K562 (cell line): ENCODE data around the gene MAP2. TPM values are rescaled to one million over a fixed set of nuclear protein-coding genes. Genes with fewer than 3 reads are reported as not detected.

Source experiments
- ATAC-seq: fragments of 200-7000 bp; cut with Tn5 transposase; 3 replicates; pipeline ENCODE4 v1.9.1; 2020; ENCODE audit warnings: moderate library complexity
- BruUV-seq: library from RNA; stranded (reverse); fragments of 400-500 nt; replicated peaks from 2 replicates; lab custom pipeline; 2021; lab: Mats Ljungman, UMichigan
- CTCF ChIA-PET: fragments of 300-600 bp; formaldehyde crosslinking; extraction: SDS; loops from one replicate; lab custom pipeline; 2021; ENCODE audit warnings: low intra/inter-chr PET ratio; lab: Yijun Ruan, JAX
- POLR2A ChIA-PET: fragments of 300-600, 350-650 bp; sonication (Branson Sonifier 250); formaldehyde crosslinking; extraction: SDS; loops from one replicate; lab custom pipeline; 2021; ENCODE audit warnings: antibody characterized with exemption, inconsistent platforms; lab: Yijun Ruan, JAX
- DNase-seq, 4 experiments: peaks; one replicate each; pipeline versions ENCODE4 v3.0.0 to v3.0.0-alpha.2; 2011 to 2018; ENCODE audit warnings: low spot score in 3 of 4, mixed read lengths in 3 of 4; ENCODE audit errors: extremely low read depth in 1 of 4
- FAIRE-seq: peaks from 2 replicates; lab custom pipeline; 2011; peaks lifted over from hg19 to GRCh38; lab: Jason Lieb, UNC
- H2AFZ ChIP-seq: 2 replicates; pipeline ENCODE4 v1.6.0; 2011; ENCODE audit warnings: low read depth, low read length, control low read depth, inconsistent platforms
- H3K27ac ChIP-seq: fragments of 200-600 bp; 3 replicates; pipeline ENCODE4 v1.8.0; 2011; ENCODE audit warnings: low read depth, mild to moderate bottlenecking, control low read depth, inconsistent platforms, low read length, moderate library complexity, mixed read lengths; ENCODE audit errors: extremely low read depth
- H3K27me3 ChIP-seq, 2 experiments: fragments of 300-600 bp in 1 of 2; 2 replicates in 1 of 2; 3 replicates in 1 of 2; pipeline versions ENCODE4 v1.6.0 to v1.8.0; 2011; ENCODE audit warnings: inconsistent platforms in 2 of 2, low read length in 2 of 2, mild to moderate bottlenecking in 1 of 2, mixed read lengths in 1 of 2, moderate library complexity in 1 of 2; ENCODE audit not compliant: control insufficient read depth in 2 of 2, insufficient read depth in 2 of 2
- H3K36me3 ChIP-seq: fragments of 300-600 bp; 3 replicates; pipeline ENCODE4 v1.8.0; 2011; ENCODE audit warnings: mild to moderate bottlenecking, low read length, inconsistent platforms; ENCODE audit not compliant: control insufficient read depth, insufficient read depth
- H3K4me1 ChIP-seq, 2 experiments: fragments of 200-600 bp in 1 of 2; replicated peaks in 1 of 2; 2 replicates in 1 of 2; 3 replicates in 1 of 2; pipeline versions ENCODE4 v1.5.1 to v1.8.0; 2011; ENCODE audit warnings: inconsistent platforms in 2 of 2, low read length in 2 of 2, mild to moderate bottlenecking in 1 of 2, mixed read lengths in 1 of 2, moderate library complexity in 1 of 2; ENCODE audit not compliant: control insufficient read depth in 2 of 2, insufficient read depth in 2 of 2
- H3K4me2 ChIP-seq: 2 replicates; pipeline ENCODE4 v1.6.1; 2011; ENCODE audit warnings: low read length, control low read depth, inconsistent platforms, mixed read lengths; ENCODE audit not compliant: insufficient read depth
- H3K4me3 ChIP-seq: fragments of 200-600 bp; sonication (generic), shearing (Covaris generic); 2 replicates; pipeline ENCODE4 v1.5.1; 2016; ENCODE audit warnings: control low read depth, inconsistent platforms
- H3K79me2 ChIP-seq: fragments of 200-600 bp; 3 replicates; pipeline ENCODE4 v1.8.0; 2011; ENCODE audit warnings: low read length, inconsistent platforms; ENCODE audit not compliant: control insufficient read depth, insufficient read depth
- H3K9ac ChIP-seq, 2 experiments: 2 replicates each; pipeline versions ENCODE4 v1.6.0 to v1.6.1; 2011; ENCODE audit warnings: low read depth in 2 of 2, low read length in 2 of 2, control low read depth in 1 of 2, inconsistent platforms in 1 of 2, mild to moderate bottlenecking in 1 of 2, mixed read lengths in 1 of 2; ENCODE audit not compliant: insufficient read depth in 1 of 2
- H3K9me1 ChIP-seq: one replicate; pipeline ENCODE4 v1.6.0; 2011; ENCODE audit warnings: inconsistent platforms, mild to moderate bottlenecking, low read length, moderate library complexity; ENCODE audit not compliant: control insufficient read depth, insufficient read depth
- H3K9me3 ChIP-seq: replicated peaks from 2 replicates; pipeline ENCODE4 v1.5.1; 2011; ENCODE audit warnings: low read depth, low read length, inconsistent platforms; ENCODE audit not compliant: control insufficient read depth, insufficient read depth
- H4K20me1 ChIP-seq: replicated peaks from 2 replicates; pipeline ENCODE4 v1.6.1; 2011; ENCODE audit warnings: low read length, inconsistent platforms, mixed read lengths; ENCODE audit not compliant: control insufficient read depth, insufficient read depth
- DPF2 ChIP-seq: fragments of 450-650 bp; IDR thresholded peaks from 2 replicates; pipeline ENCODE4 v1.6.1; 2016
- NFYB ChIP-seq: IDR thresholded peaks from 2 replicates; pipeline ENCODE4 v1.6.1; 2011; ENCODE audit warnings: mild to moderate bottlenecking, moderate library complexity; ENCODE audit not compliant: insufficient read length; ENCODE audit errors: extremely low read depth
- ZNF79 ChIP-seq: fragments of 250-450 bp; sonication (Bioruptor Pico); IDR thresholded peaks from 2 replicates; pipeline ENCODE4 v1.4.0; 2020; ENCODE audit warnings: low read depth, mild to moderate bottlenecking, moderate library complexity
- WGBS: fragments of 100-300 bp; shearing (Covaris generic); methylation state at CpG from one replicate; pipeline ENCODE4 v1.1.6; 2016; ENCODE audit warnings: low coverage, mixed read lengths; ENCODE audit not compliant: insufficient coverage; ENCODE audit errors: missing lambda C conversion rate; 5-methylcytosine and 5-hydroxymethylcytosine counted together
- in situ Hi-C: fragments of 300-500 bp; cut with MboI; formaldehyde crosslinking; loops from 4 replicates; pipeline ENCODE4 v1.15.0; 2018; ENCODE audit warnings: inconsistent platforms, mixed read lengths
- intact Hi-C: fragments of 100-400 bp; cut with micrococcal nuclease; formaldehyde crosslinking; loops from 2 replicates; pipeline ENCODE4 v1.14.2; 2022
- polyA plus RNA-seq, 8 experiments: library from polyadenylated mRNA; depleted of rRNA in 4 of 8; stranded (reverse) in 5 of 8; unstranded in 3 of 8; fragments of >200 nt; fragmentation: Nextera tagmentation in 2 of 8; fragmentation: Illumina TruSeq in 1 of 8; extraction: Ambion mirVana in 2 of 8; extraction: Trizol in 1 of 8; gene quantifications; 2 replicates each; pipeline versions ENCODE4 v1.2.1 to v1.2.3, GENCODE V29; 2011 to 2014; ENCODE audit warnings: inconsistent platforms in 1 of 8, missing spikeins in 1 of 8
- total RNA-seq, 7 experiments: library from RNA; depleted of rRNA in 6 of 7; stranded (reverse); fragments of >200 nt in 6 of 7; fragmentation: Illumina TruSeq in 2 of 7; extraction: Trizol in 2 of 7; gene quantifications; 2 replicates each; pipeline versions ENCODE4 v1.2.1 to v1.2.3, GENCODE V29; 2011 to 2021; ENCODE audit warnings: low replicate concordance in 1 of 7
- TF ChIP-seq, protein P1 (sequence below): fragments of 250-450 bp; sonication (Bioruptor Pico); IDR thresholded peaks from 2 replicates; pipeline ENCODE4 v1.5.0; 2021; ENCODE audit warnings: mild to moderate bottlenecking, moderate library complexity
- TF ChIP-seq, protein P2 (sequence below): fragments of 250-450 bp; sonication (Bioruptor Pico); IDR thresholded peaks from 2 replicates; pipeline ENCODE4 v1.8.0; 2022; ENCODE audit warnings: inconsistent platforms
- TF ChIP-seq, protein P3 (sequence below): fragments of 200-400 bp; formaldehyde crosslinking; IDR thresholded peaks from 2 replicates; pipeline ENCODE4 v1.6.1; 2017; ENCODE audit warnings: mild to moderate bottlenecking, low read depth, low read length, moderate library complexity

Gene MAP2
- total and polyA plus RNA-seq, 9 of the 15 experiments (the other 6 are each of a cell fraction or from before 2014, with no cell fraction given) = 0.13 TPM; not detected in 8

DNA sequence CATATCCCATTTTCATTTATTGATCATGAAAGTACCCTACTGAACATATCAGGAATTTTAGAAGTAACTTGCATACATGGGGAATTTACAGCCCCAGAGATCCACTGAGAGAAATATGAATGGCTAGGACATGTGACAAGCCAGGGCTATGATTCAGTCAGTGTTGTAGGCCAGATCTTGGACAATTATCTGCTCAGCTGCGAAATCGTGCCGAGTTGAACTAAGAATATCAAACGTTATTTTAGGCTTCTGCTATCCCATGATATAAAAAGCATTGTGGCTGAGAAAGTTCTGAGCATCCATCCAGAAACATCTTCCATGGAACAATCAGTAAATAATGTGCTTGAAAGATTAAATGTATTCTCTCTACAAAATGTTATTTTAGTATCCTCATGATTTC lies 262.1 kb downstream of the MAP2 start:
- DNase-seq (no peak), ATAC-seq (no peak), FAIRE-seq (no peak)
- ChIA-PET CTCF (no interaction called here), POLR2A (no interaction called here)
- Histone ChIP-seq H3K4me1 (no peaks in the 10 kb centered on the region), H3K4me3 (no peak overlapping the region), H3K79me2 (no peaks in the 10 kb centered on the region), H3K27ac (no peak overlapping the region), H3K9me3 (no peaks in the 10 kb centered on the region), H2AFZ (no peak overlapping the region), H3K9me1 (no peaks in the 10 kb centered on the region), H3K4me2 (no peak overlapping the region), H3K36me3 (no peaks in the 10 kb centered on the region), H3K27me3 (no peaks in the 10 kb centered on the region), H4K20me1 (no peaks in the 10 kb centered on the region), H3K9ac (no peak overlapping the region)
- intact Hi-C loops (no loop called here), in situ Hi-C loops (no loop called here)
- TF ChIP-seq, protein P1, sequence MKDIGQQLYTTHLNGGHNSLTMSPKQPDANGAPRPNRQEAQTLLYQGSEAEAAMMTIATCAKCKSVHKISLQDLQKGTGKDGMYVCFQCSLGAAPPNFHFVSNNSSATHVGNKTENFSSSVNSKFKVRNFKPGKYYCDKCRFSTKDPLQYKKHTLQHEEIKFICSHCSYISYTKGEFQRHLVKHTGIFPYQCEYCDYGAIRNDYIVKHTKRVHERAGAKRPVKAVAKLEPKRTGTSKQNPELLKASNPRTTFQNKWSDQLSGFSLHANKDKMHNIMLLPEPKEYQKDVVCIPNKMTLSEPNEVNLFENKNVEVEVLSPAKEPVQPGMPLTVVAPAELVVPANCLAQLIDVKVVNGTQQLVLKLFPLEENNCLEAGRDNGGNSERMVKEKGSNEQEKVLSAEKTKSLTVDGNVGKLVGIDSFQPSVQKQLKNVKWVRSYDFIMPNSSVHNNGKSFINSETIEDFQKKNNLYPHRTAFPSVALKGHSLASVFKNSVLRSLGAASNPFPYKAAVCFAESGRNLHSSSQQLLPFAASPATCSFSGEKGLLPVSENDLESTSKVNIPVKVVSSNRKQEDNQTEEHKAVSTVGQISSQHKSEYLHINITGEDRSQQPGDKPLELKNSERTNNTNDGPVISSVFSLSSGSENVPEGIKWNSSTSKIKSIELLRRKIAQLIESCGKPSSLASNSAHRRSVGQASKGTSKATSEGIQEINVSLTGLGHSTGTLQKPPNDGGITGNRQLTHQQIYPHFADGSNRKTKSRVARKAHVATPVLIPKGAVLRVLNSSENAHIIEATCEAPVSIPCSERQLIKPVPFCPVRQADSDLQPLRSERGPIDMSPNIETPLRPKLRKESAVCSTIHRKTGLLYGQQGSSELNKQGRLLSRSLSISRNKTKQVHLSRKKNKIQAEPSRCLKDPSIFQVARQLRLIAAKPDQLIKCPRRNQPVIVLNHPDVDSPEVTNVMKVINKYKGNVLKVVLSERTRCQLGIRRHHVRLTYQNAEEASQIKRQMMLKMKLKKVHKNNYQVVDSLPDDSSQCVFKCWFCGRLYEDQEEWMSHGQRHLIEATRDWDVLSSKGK (CRISPR knock-in tag) = no peak
- TF ChIP-seq, protein P2, sequence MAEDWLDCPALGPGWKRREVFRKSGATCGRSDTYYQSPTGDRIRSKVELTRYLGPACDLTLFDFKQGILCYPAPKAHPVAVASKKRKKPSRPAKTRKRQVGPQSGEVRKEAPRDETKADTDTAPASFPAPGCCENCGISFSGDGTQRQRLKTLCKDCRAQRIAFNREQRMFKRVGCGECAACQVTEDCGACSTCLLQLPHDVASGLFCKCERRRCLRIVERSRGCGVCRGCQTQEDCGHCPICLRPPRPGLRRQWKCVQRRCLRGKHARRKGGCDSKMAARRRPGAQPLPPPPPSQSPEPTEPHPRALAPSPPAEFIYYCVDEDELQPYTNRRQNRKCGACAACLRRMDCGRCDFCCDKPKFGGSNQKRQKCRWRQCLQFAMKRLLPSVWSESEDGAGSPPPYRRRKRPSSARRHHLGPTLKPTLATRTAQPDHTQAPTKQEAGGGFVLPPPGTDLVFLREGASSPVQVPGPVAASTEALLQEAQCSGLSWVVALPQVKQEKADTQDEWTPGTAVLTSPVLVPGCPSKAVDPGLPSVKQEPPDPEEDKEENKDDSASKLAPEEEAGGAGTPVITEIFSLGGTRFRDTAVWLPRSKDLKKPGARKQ = no peak
- TF ChIP-seq NFYB (no peak), DPF2 (no peak), ZNF79 (CRISPR knock-in tag) (no peak)
- TF ChIP-seq, protein P3, sequence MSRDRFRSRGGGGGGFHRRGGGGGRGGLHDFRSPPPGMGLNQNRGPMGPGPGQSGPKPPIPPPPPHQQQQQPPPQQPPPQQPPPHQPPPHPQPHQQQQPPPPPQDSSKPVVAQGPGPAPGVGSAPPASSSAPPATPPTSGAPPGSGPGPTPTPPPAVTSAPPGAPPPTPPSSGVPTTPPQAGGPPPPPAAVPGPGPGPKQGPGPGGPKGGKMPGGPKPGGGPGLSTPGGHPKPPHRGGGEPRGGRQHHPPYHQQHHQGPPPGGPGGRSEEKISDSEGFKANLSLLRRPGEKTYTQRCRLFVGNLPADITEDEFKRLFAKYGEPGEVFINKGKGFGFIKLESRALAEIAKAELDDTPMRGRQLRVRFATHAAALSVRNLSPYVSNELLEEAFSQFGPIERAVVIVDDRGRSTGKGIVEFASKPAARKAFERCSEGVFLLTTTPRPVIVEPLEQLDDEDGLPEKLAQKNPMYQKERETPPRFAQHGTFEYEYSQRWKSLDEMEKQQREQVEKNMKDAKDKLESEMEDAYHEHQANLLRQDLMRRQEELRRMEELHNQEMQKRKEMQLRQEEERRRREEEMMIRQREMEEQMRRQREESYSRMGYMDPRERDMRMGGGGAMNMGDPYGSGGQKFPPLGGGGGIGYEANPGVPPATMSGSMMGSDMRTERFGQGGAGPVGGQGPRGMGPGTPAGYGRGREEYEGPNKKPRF = no peak
- 2% methylated on average over 4 of the region's 4 CpGs for WGBS
- BruUV-seq = no TSS peak
